IMR-90 (cell line): ENCODE measurements around the gene PTGER4. TPM values are rescaled to one million over a fixed set of nuclear protein-coding genes. Genes with fewer than 3 reads are reported as not detected.

ENCODE experiments used
- ATAC-seq: fragments of 200-7000 bp; cut with Tn5 transposase; 2 replicates; pipeline ENCODE4 v1.9.1; 2020; ENCODE audit warnings: low read depth, mild to moderate bottlenecking, moderate library complexity
- BruUV-seq: library from RNA; stranded (reverse); fragments of 400-500 nt; replicated peaks from 2 replicates; lab custom pipeline; 2021; lab: Mats Ljungman, UMichigan
- CTCF ChIA-PET: fragments of 300-600 bp; formaldehyde crosslinking; extraction: SDS; loops from one replicate; lab custom pipeline; 2021; ENCODE audit warnings: antibody characterized with exemption; lab: Yijun Ruan, JAX
- POLR2A ChIA-PET: fragments of 300-600 bp; sonication (Branson Sonifier 250); formaldehyde crosslinking; loops from one replicate; lab custom pipeline; 2022; ENCODE audit warnings: antibody characterized with exemption; ENCODE audit not compliant: unreplicated experiment; lab: Charles Lee
- DNase-seq: peaks from one replicate; pipeline ENCODE4 v3.0.0; 2013
- H2AFZ ChIP-seq: replicated peaks from 2 replicates; pipeline ENCODE3; 2013; ENCODE audit warnings: low read length, mild to moderate bottlenecking; ENCODE audit not compliant: poor library complexity
- H2AK5ac ChIP-seq: 2 replicates; pipeline ENCODE4 v1.6.1; 2013; ENCODE audit warnings: low read depth, low read length, inconsistent platforms
- H2AK9ac ChIP-seq: replicated peaks from 2 replicates; pipeline ENCODE3; 2013; ENCODE audit warnings: mild to moderate bottlenecking, low read depth, low read length, moderate library complexity; ENCODE audit not compliant: poor library complexity
- H2BK120ac ChIP-seq: 2 replicates; pipeline ENCODE4 v1.6.1; 2013; ENCODE audit warnings: low read depth, low read length, inconsistent platforms
- H2BK15ac ChIP-seq: 3 replicates; pipeline ENCODE4 v1.6.1; 2013; ENCODE audit warnings: low read depth, low read length, inconsistent platforms
- H2BK20ac ChIP-seq: 2 replicates; pipeline ENCODE4 v1.6.1; 2013; ENCODE audit warnings: low read depth, mild to moderate bottlenecking, inconsistent platforms, low read length, moderate library complexity
- H2BK5ac ChIP-seq: 2 replicates; pipeline ENCODE4 v1.6.1; 2013; ENCODE audit warnings: mild to moderate bottlenecking, low read depth, low read length, inconsistent platforms; ENCODE audit not compliant: poor library complexity, severe bottlenecking
- H3K14ac ChIP-seq: replicated peaks from 2 replicates; pipeline ENCODE4 v1.6.1; 2013; ENCODE audit warnings: low read depth, low read length, inconsistent platforms
- H3K18ac ChIP-seq: 2 replicates; pipeline ENCODE4 v1.6.1; 2013; ENCODE audit warnings: low read depth, low read length, control low read depth
- H3K23ac ChIP-seq: 2 replicates; pipeline ENCODE4 v1.6.1; 2013; ENCODE audit warnings: low read depth, low read length, inconsistent platforms
- H3K27ac ChIP-seq: 2 replicates; pipeline ENCODE4 v1.5.1; 2013; ENCODE audit warnings: mild to moderate bottlenecking, control low read depth, low read length; ENCODE audit not compliant: insufficient read depth
- H3K27me3 ChIP-seq: 2 replicates; pipeline ENCODE4 v1.6.1; 2013; ENCODE audit warnings: low read length; ENCODE audit not compliant: control insufficient read depth, insufficient read depth
- H3K36me3 ChIP-seq: 2 replicates; pipeline ENCODE4 v1.6.1; 2013; ENCODE audit warnings: low read length, mixed read lengths; ENCODE audit not compliant: control insufficient read depth, insufficient read depth
- H3K4ac ChIP-seq: 2 replicates; pipeline ENCODE4 v1.6.1; 2013; ENCODE audit warnings: low read depth, low read length, inconsistent platforms
- H3K4me1 ChIP-seq: 2 replicates; pipeline ENCODE4 v1.6.1; 2013; ENCODE audit warnings: low read length, mixed read lengths; ENCODE audit not compliant: control insufficient read depth, insufficient read depth
- H3K4me2 ChIP-seq: 2 replicates; pipeline ENCODE4 v1.6.1; 2013; ENCODE audit warnings: low read depth, mild to moderate bottlenecking, control low read depth, low read length, moderate library complexity
- H3K4me3 ChIP-seq: 2 replicates; pipeline ENCODE4 v1.5.1; 2013; ENCODE audit warnings: low read depth, mild to moderate bottlenecking, control low read depth, low read length, moderate library complexity; ENCODE audit not compliant: insufficient read depth
- H3K56ac ChIP-seq: 2 replicates; pipeline ENCODE4 v1.6.1; 2013; ENCODE audit warnings: low read length, inconsistent platforms; ENCODE audit not compliant: insufficient read depth; ENCODE audit errors: extremely low read depth
- H3K79me1 ChIP-seq, 2 experiments: 2 replicates each; pipeline ENCODE4 v1.6.1; 2013; ENCODE audit warnings: low read length in 2 of 2, inconsistent platforms in 1 of 2, low read depth in 1 of 2
- H3K9ac ChIP-seq: 2 replicates; pipeline ENCODE4 v1.6.1; 2013; ENCODE audit warnings: low read depth, low read length, control low read depth
- H3K9me1 ChIP-seq: 2 replicates; pipeline ENCODE4 v1.6.1; 2013; ENCODE audit warnings: low read length, inconsistent platforms; ENCODE audit not compliant: insufficient read depth
- H3K9me3 ChIP-seq: 2 replicates; pipeline ENCODE4 v1.6.1; 2013; ENCODE audit warnings: low read length; ENCODE audit not compliant: control insufficient read depth, insufficient read depth
- H4K20me1 ChIP-seq: 2 replicates; pipeline ENCODE4 v1.6.1; 2013; ENCODE audit warnings: low read length, inconsistent platforms; ENCODE audit not compliant: insufficient read depth
- H4K5ac ChIP-seq: 2 replicates; pipeline ENCODE4 v1.6.1; 2013; ENCODE audit warnings: mild to moderate bottlenecking, low read depth, low read length, control low read depth
- H4K8ac ChIP-seq, 2 experiments: 2 replicates each; pipeline ENCODE4 v1.6.1; 2013; ENCODE audit warnings: low read depth in 2 of 2, low read length in 2 of 2, control low read depth in 1 of 2, inconsistent platforms in 1 of 2
- H4K91ac ChIP-seq: 2 replicates; pipeline ENCODE4 v1.6.1; 2013; ENCODE audit warnings: low read depth, low read length, inconsistent platforms; ENCODE audit not compliant: insufficient read depth
- CEBPB ChIP-seq: IDR thresholded peaks from 2 replicates; pipeline ENCODE4 v1.6.1; 2012; ENCODE audit warnings: low read depth, low read length, improper control_type of control experiment
- CHD1 ChIP-seq: IDR thresholded peaks from 2 replicates; pipeline ENCODE4 v1.6.1; 2012; ENCODE audit warnings: low read depth, low read length, improper control_type of control experiment
- CTCF ChIP-seq: conservative IDR thresholded peaks from 2 replicates; pipeline ENCODE4 v1.5.1; 2012; ENCODE audit warnings: mild to moderate bottlenecking, low read depth, low read length, improper control_type of control experiment
- FOS ChIP-seq: fragments of 150-350 bp; IDR thresholded peaks from 2 replicates; pipeline ENCODE4 v1.6.1; 2016; ENCODE audit warnings: low read depth, low read length
- RCOR1 ChIP-seq: IDR thresholded peaks from 2 replicates; pipeline ENCODE4 v1.6.1; 2012; ENCODE audit warnings: mild to moderate bottlenecking, low read length, improper control_type of control experiment; ENCODE audit not compliant: insufficient replicate concordance
- WGBS, 2 experiments: methylation state at CpG; one replicate each; pipeline versions ENCODE4 v1.1.5 to v1.1.7; 2013; ENCODE audit warnings: missing lambda C conversion rate in 2 of 2; ENCODE audit not compliant: insufficient read length in 1 of 2; ENCODE audit errors: extremely low coverage in 2 of 2; 5-methylcytosine and 5-hydroxymethylcytosine counted together
- dilution Hi-C: fragments of 300-500 bp; cut with HindIII; formaldehyde crosslinking; loops from one replicate; pipeline ENCODE4 v1.14.3; 2018; ENCODE audit warnings: low sequenced_read_pairs; ENCODE audit not compliant: unreplicated experiment
- in situ Hi-C: fragments of 300-500 bp; cut with MboI; formaldehyde crosslinking; loops from 3 replicates; pipeline ENCODE4 v1.14.3; 2019; ENCODE audit warnings: low sequenced_read_pairs, inconsistent platforms, mixed read lengths
- intact Hi-C: fragments of 100-400 bp; cut with micrococcal nuclease; formaldehyde crosslinking; loops from 2 replicates; pipeline ENCODE4 v1.10.0; 2022
- polyA plus RNA-seq, 3 experiments: library from polyadenylated mRNA; depleted of rRNA; stranded (reverse); fragments of >200 nt; gene quantifications; 2 replicates each; pipeline ENCODE4 v1.2.3, GENCODE V29; 2012; ENCODE audit warnings: low replicate concordance in 1 of 3
- total RNA-seq: library from RNA; depleted of rRNA; stranded (reverse); fragments of >200 nt; gene quantifications from 2 replicates; pipeline ENCODE4 v1.2.3, GENCODE V29; 2012
- TF ChIP-seq, protein P1 (sequence below): fragments of 150-350 bp; IDR thresholded peaks from 2 replicates; pipeline ENCODE4 v1.6.1; 2017; ENCODE audit warnings: mild to moderate bottlenecking, antibody characterized with exemption, low read length, low read depth

PTGER4 gene
- total and polyA plus RNA-seq, 2 of the 4 experiments (the other 2 are of a cell fraction), result 7.9 to 10.1 TPM

DNA sequence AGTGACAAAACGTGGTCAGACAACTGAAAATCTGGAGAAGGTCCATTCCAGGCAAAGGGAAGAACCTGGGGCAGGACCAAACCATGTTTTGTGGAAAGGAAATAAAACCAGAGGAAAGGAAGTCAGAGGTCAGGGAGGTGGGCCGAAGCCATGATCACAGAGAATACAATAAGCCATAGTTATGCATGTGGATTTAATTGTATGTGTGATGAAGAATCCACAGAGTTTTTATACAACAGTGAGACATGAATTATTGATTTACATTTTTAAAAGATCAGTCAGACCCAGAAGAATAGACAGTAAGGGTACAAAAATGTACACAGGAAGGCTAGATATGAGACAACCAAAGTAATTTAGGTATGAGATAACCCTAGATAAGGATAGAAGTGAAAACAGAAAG is 55.3 kb downstream of the PTGER4 start:
- Histone ChIP-seq H3K9me3 (peaks cover 2% of the 10 kb centered on the region; the same call in 1 of the 2 replicates), H3K79me1 (peaks cover 13 to 37% of the 10 kb centered on the region in 2 experiments), H2AK5ac (peak overlapping the region; percentile 71), H2AFZ (peak overlapping the region; percentile 71), H3K9me1 (peaks cover 14% of the 10 kb centered on the region), H3K4ac (peak overlapping the region; percentile 58), H3K18ac (peak overlapping the region; percentile 69; the same call in 1 of the 2 replicates), H2AK9ac (peak overlapping the region; percentile 80), H3K9ac (no peak overlapping the region), H3K4me3 (no peak overlapping the region), H3K23ac (peak overlapping the region; percentile 29; the same call in 1 of the 2 replicates), H2BK15ac (peak overlapping the region; percentile 69; the same call in 1 of the 3 replicates), H3K56ac (peak overlapping the region; percentile 26; the same call in 1 of the 2 replicates), H4K8ac (peak overlapping the region; percentile 26 to 75; a peak in 2 of 4 replicates), H3K27me3 (no peaks in the 10 kb centered on the region), H3K27ac (peak overlapping the region; percentile 63), H2BK120ac (peak overlapping the region; percentile 59), H4K91ac (peak overlapping the region; percentile 82), H3K4me1 (peaks cover 14% of the 10 kb centered on the region), H3K14ac (peak overlapping the region; percentile 20; the same call in 1 of the 2 replicates), H4K5ac (0 out of 2 replicates have a peak overlapping the region, but pooled peaks have one; percentile 52), H2BK20ac (peak overlapping the region; percentile 40), H3K4me2 (peak overlapping the region; percentile 21; the same call in 1 of the 2 replicates), H3K36me3 (peaks cover 3% of the 10 kb centered on the region), H4K20me1 (no peaks in the 10 kb centered on the region), H2BK5ac (peak overlapping the region; percentile 71)
- intact Hi-C loops, result no loop called here
- POLR2A ChIA-PET, result no interaction called here
- 57% methylated on average over 1 of the region's 2 CpGs; no CpG with 5 or more reads in 1 of the 2 experiments for WGBS, 2 experiments
- dilution Hi-C loops, result no loop called here
- BruUV-seq, result no TSS peak
- CTCF ChIA-PET, result interaction anchor here (0.6 to 1.8 kb wide), 5 partner anchors 10 to 1010 kb away, joined by 3 to 4 read pairs (median 3); no protein-coding TSS in a partner anchor
- ATAC-seq (peak; percentile 64), DNase-seq (peak; percentile 74)
- in situ Hi-C loops, result loop anchor here (5.0 to 10.0 kb wide), 3 partner anchors 788 to 1150 kb away; no protein-coding TSS in a partner anchor
- TF ChIP-seq CEBPB, result no peak
- TF ChIP-seq CHD1, result no peak
- no peak for TF ChIP-seq CTCF
- TF ChIP-seq, protein P1, sequence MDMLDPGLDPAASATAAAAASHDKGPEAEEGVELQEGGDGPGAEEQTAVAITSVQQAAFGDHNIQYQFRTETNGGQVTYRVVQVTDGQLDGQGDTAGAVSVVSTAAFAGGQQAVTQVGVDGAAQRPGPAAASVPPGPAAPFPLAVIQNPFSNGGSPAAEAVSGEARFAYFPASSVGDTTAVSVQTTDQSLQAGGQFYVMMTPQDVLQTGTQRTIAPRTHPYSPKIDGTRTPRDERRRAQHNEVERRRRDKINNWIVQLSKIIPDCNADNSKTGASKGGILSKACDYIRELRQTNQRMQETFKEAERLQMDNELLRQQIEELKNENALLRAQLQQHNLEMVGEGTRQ, result no peak
- TF ChIP-seq RCOR1, result no peak
- peak; percentile 53 for TF ChIP-seq FOS
